ENCODE data around the gene LEMD2.
A peak's percentile ranks its signal among the peaks of the same experiment; 100 is the strongest.

The LEMD2 gene

DNA sequence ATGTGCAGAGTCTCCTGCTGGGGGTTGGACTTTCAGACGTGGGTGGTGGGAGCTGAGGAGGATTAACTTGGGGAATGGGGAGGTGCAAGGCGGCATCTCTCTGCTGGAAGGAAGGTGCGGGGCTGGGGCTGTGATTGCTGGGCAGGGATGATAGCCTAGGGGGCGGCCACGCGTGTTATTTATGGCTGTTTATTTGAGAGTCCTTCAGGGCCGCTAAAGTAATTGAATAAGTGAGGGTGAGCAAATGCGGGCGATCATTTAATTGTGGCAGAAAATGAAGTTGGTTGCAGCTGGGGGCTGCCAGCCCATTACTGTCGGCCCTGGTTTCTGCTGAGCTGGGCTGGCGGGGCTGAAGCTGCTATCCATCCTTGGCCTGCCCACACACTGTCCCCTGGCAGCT lies 34.7 kb downstream of the LEMD2 start:
- DNase-seq: no peak

DNA sequence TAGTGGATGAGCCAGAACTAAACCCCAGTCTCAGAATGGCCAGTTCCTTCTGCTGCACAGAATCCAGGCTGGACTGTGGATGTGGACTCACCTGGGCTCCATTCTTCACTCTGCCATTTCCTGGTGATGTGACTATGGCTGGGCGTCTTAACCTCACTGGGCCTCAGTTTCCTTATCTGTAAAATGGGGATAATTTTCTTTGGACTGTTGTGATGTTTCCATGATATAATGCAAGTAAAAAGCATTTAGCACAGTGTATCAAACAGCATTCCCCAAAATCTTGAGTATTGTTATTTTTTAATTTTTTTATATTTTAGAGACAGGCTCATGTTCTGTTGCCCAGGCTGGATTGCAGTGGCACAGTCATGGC lies 36.3 kb downstream of the LEMD2 start:
- no peak for DNase-seq

DNA sequence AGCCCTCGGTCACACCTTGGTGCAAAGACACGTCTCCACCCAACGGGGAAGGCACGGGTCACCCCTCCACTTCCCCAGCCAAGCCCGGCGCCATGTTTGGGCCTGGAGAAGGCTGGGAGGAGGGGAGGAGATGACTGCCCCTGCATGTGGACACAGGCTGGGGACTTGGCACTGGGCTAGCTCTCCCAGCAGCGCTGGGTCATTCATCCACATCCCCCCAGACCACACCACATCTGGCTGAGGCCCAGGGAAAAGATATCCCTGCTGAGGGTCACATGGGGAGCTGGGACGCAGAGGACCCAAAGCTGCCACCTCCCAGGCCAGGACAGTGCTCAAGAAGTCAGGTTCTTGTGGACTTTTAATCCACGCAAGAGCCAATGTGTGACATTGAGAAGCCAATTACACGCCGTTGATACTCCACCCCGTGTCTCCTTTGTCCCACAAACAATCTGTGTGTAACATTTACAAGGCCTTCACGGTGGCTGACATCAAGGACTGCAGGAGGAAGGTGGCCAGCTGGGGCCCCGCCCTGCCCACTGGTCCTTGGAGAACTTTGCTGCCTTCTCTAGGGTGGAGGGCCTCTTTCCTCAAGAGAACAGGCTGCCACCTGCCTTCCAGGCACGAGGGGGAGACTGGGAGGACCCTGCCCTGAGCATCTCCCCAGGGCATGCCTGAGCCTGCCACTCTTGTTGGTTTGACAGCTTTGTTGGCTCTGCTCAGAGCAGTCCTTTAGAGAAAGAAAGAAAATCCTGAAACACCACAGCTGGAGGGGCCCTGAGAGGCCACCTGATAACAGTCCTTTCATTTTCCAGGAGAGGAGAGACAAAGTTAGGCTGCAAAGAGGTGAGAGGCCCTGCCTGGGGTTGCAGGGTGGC lies 36.9 kb downstream of the LEMD2 start:
- no peak for DNase-seq

DNA sequence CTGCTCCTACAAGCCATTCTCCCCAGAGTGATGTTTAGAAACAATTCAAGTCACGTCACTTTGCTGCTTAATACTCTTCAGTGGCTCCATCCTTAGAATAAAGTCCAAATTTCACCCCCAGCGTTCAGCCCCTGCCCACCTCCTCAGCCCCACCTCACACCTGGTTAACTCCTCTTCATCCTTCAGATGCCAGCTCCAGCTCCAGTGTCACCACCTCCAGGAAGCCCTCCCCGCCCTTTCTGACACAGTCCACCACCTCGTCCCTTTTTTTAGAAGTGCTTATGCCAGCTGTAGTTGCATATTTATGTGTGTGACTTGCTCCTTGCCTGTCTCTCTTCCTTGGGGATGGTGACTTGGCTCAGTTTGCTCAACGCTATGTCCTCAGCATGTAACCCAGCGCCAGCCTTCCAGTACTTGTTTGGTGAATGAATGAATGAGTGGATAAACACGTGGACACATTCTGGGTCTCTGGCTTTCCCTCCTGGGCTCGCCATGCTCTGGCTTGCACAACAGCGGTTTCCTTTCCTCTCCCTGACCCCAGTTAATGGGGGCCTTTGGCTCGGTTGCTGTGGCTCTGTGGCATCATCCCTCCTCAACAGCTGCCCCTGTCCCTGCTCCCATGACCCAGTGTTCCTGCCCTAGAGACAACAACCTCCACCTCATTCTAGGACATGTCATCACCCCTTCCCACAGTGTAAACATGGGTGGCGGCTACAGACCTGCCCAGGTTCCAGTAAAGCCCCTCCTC lies 38.5 kb downstream of the LEMD2 start:
- no peak for DNase-seq

DNA sequence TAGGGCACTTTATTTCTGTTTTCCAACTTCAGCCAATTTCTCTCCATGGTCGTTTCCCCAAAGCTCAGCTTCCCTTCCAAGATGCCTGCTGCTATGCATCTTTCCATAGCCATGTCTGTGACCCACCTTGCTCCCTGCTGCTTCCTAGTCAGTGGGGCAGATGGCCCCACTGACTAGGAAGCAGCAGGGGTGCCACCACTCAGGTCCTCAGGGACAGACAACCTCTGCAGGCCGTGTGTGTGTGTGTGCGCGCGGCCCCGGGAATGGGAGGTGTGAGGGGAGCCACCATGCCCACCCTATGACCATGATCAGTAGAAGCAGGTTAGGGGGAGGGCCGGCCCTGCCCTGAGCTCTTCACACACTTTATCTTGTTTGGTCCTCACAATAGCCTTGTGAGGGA lies 39.5 kb downstream of the LEMD2 start:
- DNase-seq: no peak

DNA sequence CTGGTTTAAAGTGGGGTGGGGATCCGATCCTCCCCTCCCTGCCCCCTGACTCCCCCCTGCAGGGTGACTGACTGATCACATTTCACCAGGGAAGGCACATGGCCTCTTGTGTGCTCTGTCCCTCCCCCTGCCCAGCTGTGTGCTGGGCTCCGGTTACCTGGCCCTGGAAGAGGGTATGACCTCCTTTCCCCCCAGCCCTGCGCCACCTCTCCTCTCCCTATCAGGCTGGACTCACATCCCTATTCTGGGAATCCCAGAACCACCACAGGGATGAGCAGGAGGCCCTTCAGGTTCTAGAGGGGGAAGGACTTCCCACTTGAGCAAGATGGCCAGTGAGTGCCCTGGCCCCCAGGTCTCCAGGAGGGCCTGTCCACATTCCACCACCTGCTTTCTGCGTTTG lies 40.1 kb downstream of the LEMD2 start:
- DNase-seq: no peak

DNA sequence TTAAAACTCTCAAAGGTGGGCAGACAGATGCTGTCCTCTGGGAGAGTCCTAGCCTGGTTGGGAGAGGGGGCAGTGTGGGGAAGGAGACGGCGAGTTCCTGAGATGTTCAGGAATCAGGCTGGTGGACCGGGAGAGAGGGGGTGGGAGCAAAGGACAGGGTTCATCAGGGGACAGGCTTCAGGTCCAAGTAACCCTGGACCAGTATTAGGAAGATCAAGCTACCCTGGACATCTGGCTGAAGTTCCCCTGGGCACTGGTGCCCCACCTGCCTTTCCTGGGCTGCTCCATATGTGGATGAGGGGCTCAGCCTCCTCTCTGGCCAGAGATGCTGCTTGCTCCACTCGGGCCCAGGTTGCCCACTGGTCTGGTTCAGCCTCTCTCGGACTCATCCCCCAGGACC lies 41.1 kb downstream of the LEMD2 start:
- DNase-seq: no peak

DNA sequence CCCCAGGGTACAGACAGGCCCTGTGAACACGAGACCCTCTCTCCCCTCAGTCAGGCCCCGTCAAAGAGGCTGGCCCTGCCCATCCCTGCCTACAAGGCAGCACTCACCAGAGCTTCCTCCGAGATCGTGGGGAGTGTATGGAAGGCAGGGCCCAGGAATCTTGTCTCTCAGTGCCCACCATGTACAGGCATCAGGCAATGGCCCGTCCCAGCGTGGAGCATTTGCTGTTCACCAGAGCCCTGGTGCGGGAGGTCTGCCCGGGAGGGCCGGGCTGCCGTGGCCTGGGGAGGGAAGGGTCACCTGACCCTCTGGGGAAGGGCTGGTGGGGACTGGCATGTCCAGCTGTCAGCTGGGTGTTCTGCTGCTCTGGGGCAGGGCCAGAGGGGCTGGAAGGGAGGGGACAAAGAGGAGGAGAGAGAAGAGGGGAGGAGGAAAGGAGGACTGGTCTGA lies 42.3 kb downstream of the LEMD2 start, which contains the start of gene IP6K3:
TSS of gene IP6K3 (minus strand) at position 255 of the 450 bp plus-strand sequence. CDS start 11,429 bp downstream, outside the sequence.
- DNase-seq: peak; percentile 69

DNA sequence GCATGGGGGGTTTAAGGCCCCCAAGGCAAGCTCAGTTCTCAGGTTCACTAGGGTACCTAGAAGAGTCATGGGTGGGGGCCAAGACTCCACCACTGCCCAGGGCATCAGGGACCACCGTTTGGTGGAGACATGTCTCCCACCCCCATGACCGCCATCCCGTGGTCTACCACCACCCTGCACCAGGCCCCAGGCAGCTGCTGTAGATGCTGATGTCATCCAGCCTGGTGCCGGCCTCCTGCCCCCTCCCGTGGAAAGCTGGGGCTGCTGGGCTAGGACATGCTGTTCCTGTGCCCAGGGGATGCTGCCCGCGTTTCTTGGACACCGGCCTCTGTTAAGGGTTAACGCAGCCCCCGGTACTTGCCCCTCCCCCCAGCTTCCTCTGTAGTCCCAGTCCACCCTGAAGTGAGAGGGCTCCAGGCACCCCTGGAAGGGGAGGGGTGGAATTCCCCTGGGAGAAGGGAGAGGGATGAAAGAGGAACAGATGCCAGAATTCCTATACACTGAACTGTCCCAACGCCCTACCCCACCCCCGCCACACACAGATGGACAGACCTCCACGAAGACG lies 42.8 kb downstream of the LEMD2 start:
- no peak for DNase-seq

DNA sequence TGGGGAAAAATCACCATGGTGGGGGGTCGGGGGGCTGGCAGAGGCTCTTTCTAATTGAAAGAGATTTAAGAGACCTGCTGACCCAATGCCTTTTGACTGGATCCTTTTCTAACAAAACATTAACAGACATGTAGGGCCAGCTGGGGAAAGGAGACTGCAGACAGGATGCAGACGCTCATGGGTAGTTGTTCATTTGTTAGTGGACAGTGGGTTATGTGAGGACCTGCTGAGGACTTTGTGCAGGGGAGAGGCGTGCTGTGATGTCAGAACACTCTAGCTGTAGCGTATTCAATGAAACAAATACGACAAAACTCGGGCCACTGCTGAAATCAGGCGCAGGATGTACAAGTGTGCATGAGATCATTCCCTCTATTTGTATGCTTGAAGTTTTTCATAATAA lies 43.4 kb downstream of the LEMD2 start:
- DNase-seq: no peak

DNA sequence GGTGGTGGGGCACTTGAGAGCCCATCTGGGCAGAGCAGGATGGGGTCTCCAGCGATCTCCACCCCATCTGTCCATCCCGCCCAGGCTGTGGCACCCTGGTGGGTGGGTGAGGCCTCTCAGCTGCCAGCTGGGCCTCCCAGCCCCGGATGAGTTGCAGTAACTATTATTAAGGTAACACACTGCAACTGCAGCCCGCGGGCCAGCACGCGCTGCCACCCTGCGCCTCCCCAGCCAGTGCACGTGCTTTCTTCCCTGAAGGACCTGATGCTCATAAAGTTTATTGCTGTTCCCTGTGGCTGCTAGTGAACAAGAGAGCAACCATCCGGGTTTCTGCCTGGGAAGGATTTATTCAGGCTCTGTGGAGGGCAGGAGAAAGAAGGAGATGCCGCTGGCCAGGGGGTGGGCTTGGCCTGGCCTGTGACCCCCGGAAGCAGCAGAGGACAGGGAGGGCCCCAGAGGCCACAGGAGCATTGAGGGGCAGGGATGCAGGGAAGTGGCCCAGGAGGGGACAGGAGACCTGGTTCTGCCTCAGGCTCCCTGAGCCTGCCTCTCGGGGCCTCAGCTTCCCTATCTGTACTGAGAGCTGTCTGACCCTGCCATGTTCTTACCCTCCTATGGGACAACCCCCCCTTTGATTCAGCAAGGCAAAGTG lies 43.9 kb downstream of the LEMD2 start:
- DNase-seq: no peak

DNA sequence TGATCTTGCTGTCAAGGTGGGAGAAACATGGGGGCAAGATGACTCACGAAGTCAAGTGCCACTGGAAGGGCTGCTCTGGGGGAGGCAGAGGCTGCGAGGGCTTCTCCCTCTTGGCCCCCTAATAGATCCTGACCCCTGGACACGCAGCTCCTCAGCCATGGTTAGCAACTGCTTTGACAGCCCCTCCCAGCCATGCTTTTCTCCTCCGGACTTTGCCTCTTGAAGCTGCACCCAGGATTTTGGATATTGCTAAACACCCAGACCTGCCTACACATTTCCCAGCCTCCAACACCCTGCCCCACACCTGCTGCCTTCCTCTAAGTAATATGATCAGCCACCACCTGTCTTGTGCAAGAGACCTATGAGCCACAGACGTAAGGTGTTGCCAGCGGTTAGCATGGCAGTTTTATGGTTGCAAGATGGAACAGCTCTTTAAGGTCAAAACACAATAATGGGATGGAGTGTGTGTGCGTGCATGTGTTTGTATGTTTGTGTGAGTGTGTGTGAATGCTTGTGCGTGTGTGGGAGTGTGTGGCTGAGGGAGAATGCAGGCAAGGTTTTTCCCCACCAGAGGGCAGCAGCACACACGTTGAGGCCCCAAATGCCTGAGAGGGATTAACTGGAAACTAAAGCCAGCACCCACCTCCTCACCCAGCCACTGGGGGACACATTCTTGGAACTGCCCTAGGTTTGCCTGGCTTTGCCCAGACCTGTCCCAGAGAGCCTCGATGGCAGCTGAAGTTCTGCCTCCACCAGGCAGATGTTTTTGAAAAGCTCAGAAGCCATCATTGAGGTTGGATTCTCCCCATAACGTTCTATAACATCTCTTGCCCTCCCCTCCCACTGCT lies 44.7 kb downstream of the LEMD2 start:
- DNase-seq: peak; percentile 90

DNA sequence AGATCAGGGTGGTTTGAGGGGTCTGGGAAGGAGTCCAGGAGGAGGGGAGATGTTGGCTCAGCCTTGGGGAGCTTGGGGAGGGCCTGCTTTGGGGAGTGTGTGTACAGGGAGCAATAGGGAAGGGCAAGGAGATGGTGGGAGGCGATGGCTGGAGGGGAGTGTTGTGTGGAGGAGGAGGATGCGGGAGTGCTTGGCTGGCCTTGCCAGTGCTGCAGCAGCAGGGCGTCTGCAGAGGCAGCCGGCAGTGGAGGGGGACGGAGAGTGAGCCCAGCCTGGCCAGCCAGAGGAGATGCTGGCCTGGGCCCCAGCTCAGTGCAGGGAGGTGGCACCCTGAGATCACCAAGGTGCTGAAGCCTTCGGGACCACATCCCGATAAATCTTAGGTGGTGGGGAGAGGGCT lies 46.1 kb downstream of the LEMD2 start:
- DNase-seq: no peak

DNA sequence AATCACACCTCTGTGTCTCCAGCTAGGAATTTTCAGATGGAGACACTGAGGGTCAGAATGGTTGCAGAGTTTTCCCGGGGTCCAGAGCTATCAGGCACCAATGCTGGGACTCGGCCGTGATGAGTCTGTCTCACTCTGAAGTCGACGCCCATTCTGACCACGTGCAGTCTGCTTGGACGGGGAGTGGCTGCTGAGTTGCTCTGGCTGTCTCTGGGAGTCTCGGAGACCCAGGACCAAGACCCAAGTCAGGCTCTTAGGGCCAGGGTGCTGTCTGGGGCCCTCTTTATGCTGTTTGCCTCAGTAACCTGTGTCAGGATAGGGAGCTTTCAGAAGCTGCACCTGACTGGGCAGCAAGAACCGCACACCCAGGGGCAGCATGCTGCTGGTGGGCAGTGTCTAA lies 46.8 kb downstream of the LEMD2 start:
- no peak for DNase-seq

DNA sequence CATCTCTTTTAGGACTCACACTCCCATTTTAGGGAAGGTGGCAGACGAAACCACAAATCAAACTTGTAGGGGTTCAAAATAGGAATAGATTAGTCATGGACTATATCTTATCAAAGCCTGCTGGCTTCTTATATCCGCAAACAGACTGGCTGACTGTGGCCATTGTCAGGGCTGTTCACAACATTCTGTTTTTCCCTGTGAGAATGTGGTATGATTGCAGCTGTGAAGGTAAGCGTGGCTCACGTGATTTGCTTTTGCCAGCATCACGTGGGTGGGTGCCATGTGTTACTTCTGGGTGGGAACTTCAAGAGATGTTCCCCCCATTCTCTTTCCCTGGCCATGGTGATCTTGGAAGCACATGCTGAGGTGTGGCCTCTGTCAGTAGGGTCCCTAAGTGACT lies 48.1 kb downstream of the LEMD2 start:
- no peak for DNase-seq

DNA sequence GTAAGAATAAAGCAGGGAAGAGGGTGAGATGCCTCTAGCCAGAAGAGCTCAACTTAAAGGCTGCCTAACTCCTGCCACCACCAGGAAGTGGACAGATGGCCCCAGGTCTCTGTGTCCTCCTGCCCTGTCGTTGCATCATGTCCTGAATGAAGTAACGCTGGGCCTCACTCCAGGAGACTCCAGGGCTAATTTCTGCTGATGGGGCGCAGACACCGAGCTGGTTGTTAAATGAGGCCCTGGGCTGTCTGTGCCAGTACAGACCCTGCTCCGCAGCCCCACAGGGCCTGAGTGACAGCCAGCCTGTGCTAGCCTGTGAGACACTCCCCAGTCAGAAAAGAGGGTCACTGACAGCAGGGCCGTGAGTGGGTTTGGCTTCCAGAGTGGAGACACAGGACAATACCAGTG lies 48.7 kb downstream of the LEMD2 start:
- DNase-seq: no peak

DNA sequence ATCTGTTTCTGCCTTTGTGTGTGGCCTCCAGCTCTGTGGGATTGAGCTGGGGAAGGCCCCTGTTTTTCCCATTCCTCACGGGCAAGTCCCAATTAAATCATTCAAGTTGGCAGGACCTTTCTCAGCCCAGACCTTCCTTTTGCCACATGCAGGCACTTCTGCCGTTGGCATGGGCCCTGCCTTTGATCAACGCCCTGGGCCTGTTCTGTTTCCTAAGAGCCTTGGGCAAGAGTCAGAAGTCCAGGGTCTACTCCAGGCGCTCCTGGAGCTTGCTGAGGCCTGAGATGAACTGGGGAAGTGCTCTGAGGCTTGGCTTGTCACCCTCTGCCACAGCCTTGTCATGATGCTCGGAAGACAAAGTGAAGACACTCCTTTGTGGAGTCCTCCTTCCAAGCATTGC lies 49.4 kb downstream of the LEMD2 start:
- DNase-seq: no peak

DNA sequence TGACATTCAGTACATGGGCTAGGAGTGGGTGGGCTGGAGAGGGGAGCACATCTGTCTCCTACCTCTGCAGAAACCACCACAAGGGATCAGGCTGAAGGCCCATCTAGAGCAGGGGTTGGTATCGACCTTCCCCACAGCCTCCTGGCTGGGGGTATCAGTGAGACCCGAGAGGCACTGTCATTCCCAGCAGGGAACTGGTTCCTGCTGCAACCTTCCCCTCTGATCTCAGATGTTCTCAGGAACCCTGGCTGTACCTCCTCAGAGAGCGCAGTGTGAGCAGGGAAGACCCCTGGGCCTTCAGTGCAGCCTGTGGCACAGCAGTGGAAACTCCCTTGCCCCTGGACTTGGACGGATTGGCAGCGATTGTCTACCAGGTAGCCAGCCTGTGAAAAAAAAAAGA lies 50.1 kb downstream of the LEMD2 start:
- DNase-seq: no peak

DNA sequence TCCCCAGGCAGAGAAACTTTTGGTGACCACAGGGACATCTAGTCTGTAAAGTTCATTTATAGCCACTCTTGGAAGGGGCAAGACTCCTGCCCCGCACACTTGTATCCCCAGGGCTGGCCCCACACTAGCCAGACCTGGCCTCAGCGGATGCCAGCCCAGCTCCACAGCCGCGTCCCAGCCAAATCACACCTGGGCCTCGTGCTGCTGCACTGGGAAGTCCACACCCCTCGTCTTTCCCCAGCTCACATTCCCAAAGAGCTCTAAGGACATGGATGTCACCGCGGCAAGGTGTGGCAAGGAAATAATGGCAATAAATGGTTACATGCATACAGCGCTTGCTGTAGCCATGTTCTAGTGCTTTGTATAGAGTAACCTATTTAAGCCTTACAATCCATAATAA lies 50.8 kb downstream of the LEMD2 start:
- DNase-seq: no peak

DNA sequence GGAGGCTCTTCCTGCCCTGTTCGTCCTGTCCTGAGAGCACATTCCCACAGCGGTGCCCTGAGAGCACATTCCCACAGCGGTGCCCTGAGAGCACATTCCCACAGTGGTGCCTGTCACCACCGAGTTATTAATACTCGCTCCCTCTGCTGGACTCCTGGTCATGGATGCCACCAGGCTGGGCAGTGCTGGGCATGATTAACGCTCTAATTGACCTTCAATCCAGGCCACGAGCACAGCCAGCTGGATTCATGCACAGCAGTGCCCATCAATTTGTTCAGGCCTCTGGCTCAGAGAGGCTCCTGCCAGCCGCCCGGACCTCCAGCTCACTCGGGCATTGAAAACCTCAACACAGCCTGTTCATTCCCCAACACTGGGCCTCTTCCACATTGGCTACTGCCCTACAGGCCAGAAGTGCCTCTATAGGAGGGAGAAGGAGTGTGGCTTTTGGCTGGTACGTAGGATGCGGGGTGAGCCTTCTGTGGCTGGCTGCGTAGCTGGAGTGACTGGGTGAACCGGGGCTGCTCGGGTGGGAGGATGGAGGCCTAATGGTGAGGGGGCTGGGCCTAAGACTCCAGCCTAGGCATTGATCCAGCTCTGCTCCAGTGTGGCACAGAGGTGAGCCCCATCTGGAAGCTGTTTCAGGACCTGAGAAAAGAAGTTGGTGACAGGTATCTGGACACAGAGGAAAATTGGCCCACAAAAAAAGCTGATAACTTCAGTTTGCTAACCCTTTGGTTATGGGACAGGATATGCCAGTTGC lies 51.5 kb downstream of the LEMD2 start:
- DNase-seq: no peak

DNA sequence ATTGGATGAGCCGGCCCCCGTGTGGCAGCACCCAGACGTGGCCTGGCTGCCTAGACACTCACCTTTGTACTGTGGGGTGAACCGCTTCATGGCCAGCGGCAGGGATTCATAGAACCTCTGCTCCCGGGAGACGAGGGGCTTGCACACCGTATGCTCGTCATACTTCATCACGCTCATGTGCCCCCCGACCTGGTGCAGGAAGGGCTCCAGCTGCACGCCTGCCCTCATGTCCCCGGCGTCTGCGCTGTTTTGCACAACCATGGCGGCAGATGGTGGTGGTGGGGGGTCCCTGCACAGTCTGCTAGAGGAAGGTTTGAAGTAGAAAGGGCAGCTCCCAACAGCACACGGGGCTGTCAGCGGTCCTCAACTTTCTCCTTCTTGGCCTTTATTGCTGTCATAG lies 53.7 kb downstream of the LEMD2 start:
- DNase-seq: no peak

DNA sequence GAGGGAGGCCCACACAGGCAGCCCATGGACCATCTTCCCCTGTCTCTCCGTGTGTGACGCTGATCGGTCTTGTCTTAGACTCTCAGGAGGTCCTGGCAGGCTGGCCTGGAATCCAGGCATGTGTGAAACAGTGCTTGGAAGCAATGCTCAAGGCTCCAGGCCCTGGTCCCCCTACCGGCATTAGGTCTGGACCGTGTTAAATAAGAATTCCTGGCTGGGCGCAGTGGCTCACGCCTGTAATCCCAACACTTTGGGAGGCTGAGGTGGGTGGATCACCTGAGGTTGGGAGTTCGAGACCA lies 55.3 kb downstream of the LEMD2 start:
- DNase-seq: no peak
